H1 (cell line): ENCODE data around the gene CDCA3. TPM values are rescaled to one million over a fixed set of nuclear protein-coding genes. Genes with fewer than 3 reads are reported as not detected.

Experiments used
- CTCF ChIA-PET: fragments of 300-600 bp; sonication (Branson Sonifier 250); formaldehyde crosslinking; loops from one replicate; lab custom pipeline; 2021; ENCODE audit not compliant: partially characterized antibody; lab: Charles Lee
- POLR2A ChIA-PET: fragments of 300-600 bp; sonication (Branson Sonifier 250); formaldehyde crosslinking; loops from one replicate; lab custom pipeline; 2021; ENCODE audit warnings: inconsistent platforms; ENCODE audit not compliant: partially characterized antibody; lab: Charles Lee
- DNase-seq, 2 experiments: peaks; one replicate each; pipeline versions ENCODE4 v3.0.0 to v3.0.0-alpha.2; 2010 to 2022; ENCODE audit warnings: low spot score in 2 of 2, low read depth in 1 of 2, mixed read lengths in 1 of 2
- FAIRE-seq: peaks from 2 replicates; lab custom pipeline; 2011; peaks lifted over from hg19 to GRCh38; lab: Jason Lieb, UNC
- H2AFZ ChIP-seq: 2 replicates; pipeline ENCODE4 v1.8.1; 2012; ENCODE audit warnings: low read length, inconsistent platforms
- H2AK5ac ChIP-seq: 2 replicates; pipeline ENCODE4 v1.6.1; 2013; ENCODE audit warnings: low read depth, low read length
- H2BK120ac ChIP-seq: replicated peaks from 2 replicates; pipeline ENCODE3; 2013; ENCODE audit warnings: low read depth, low read length, inconsistent platforms
- H2BK12ac ChIP-seq: 2 replicates; pipeline ENCODE4 v1.6.1; 2013; ENCODE audit warnings: low read depth, low read length
- H2BK15ac ChIP-seq: 2 replicates; pipeline ENCODE4 v1.6.1; 2013; ENCODE audit warnings: low read length
- H2BK20ac ChIP-seq: 2 replicates; pipeline ENCODE4 v1.6.1; 2013; ENCODE audit warnings: low read length
- H2BK5ac ChIP-seq: 2 replicates; pipeline ENCODE4 v1.6.1; 2013; ENCODE audit warnings: low read depth, low read length
- H3K14ac ChIP-seq: 2 replicates; pipeline ENCODE4 v1.6.1; 2013; ENCODE audit warnings: inconsistent platforms; ENCODE audit not compliant: insufficient read length
- H3K18ac ChIP-seq: 2 replicates; pipeline ENCODE4 v1.6.1; 2013; ENCODE audit warnings: low read length; ENCODE audit errors: extremely low read depth
- H3K23ac ChIP-seq: 2 replicates; pipeline ENCODE4 v1.6.1; 2013; ENCODE audit warnings: inconsistent platforms; ENCODE audit not compliant: insufficient read length
- H3K23me2 ChIP-seq: 2 replicates; pipeline ENCODE4 v1.6.1; 2013; ENCODE audit warnings: low read depth, low read length
- H3K27ac ChIP-seq: 2 replicates; pipeline ENCODE4 v1.6.1; 2011; ENCODE audit warnings: low read depth, low read length, inconsistent platforms
- H3K27me3 ChIP-seq, 4 experiments: replicated peaks in 1 of 4; 1 replicate in 1 of 4; 2 replicates in 3 of 4; pipeline versions ENCODE4 v1.6.1 to v1.8.1; 2011 to 2013; ENCODE audit warnings: low read length in 3 of 4, mild to moderate bottlenecking in 3 of 4, inconsistent platforms in 2 of 4, mixed read lengths in 2 of 4, moderate library complexity in 1 of 4; ENCODE audit not compliant: control insufficient read depth in 3 of 4, insufficient read depth in 3 of 4; ENCODE audit errors: extremely low read depth in 1 of 4
- H3K36me3 ChIP-seq, 4 experiments: 2 replicates each; pipeline versions ENCODE4 v1.6.1 to v1.8.1; 2011 to 2013; ENCODE audit warnings: mild to moderate bottlenecking in 4 of 4, low read length in 3 of 4, moderate library complexity in 2 of 4, control low read depth in 1 of 4, inconsistent platforms in 1 of 4; ENCODE audit not compliant: insufficient read depth in 4 of 4, control insufficient read depth in 2 of 4
- H3K4ac ChIP-seq: replicated peaks from 2 replicates; pipeline ENCODE3; 2013; ENCODE audit warnings: low read length, low read depth, mixed read lengths, inconsistent platforms; ENCODE audit not compliant: insufficient read length
- H3K4me1 ChIP-seq, 4 experiments: replicated peaks in 1 of 4; 1 replicate in 1 of 4; 2 replicates in 3 of 4; pipeline versions ENCODE4 v1.6.1 to v1.8.1; 2011 to 2013; ENCODE audit warnings: low read length in 3 of 4, inconsistent platforms in 2 of 4, mixed read lengths in 1 of 4; ENCODE audit not compliant: insufficient read depth in 4 of 4, control insufficient read depth in 3 of 4
- H3K4me2 ChIP-seq, 2 experiments: 2 replicates each; pipeline versions ENCODE4 v1.6.1 to v1.8.1; 2011 to 2013; ENCODE audit warnings: low read depth in 2 of 2, low read length in 2 of 2, control low read depth in 1 of 2, inconsistent platforms in 1 of 2, mild to moderate bottlenecking in 1 of 2; ENCODE audit not compliant: insufficient read depth in 1 of 2
- H3K4me3 ChIP-seq, 4 experiments: fragments of 200-600, 300-600 bp in 1 of 4; sonication (generic), shearing (Covaris generic), sonication (Bioruptor Twin) in 1 of 4; 2 replicates each; pipeline versions ENCODE4 v1.5.1 to v1.8.1; 2011 to 2016; ENCODE audit warnings: low read length in 4 of 4, low read depth in 3 of 4, control low read depth in 2 of 4, inconsistent platforms in 2 of 4, mild to moderate bottlenecking in 2 of 4, mixed read lengths in 1 of 4, moderate library complexity in 1 of 4; ENCODE audit not compliant: insufficient read depth in 2 of 4; ENCODE audit errors: extremely low read depth in 1 of 4
- H3K56ac ChIP-seq: replicated peaks from 2 replicates; pipeline ENCODE3; 2013; ENCODE audit warnings: low read depth, mild to moderate bottlenecking, mixed read lengths, low read length, inconsistent platforms; ENCODE audit not compliant: insufficient read length
- H3K79me1 ChIP-seq: 2 replicates; pipeline ENCODE4 v1.6.1; 2013; ENCODE audit warnings: low read depth, low read length, control low read depth
- H3K79me2 ChIP-seq, 2 experiments: 2 replicates each; pipeline versions ENCODE4 v1.6.1 to v1.8.1; 2012 to 2013; ENCODE audit warnings: low read length in 2 of 2, mild to moderate bottlenecking in 2 of 2, inconsistent platforms in 1 of 2; ENCODE audit not compliant: insufficient read depth in 2 of 2, control insufficient read depth in 1 of 2
- H3K9ac ChIP-seq, 4 experiments: replicated peaks in 1 of 4; 1 replicate in 1 of 4; 2 replicates in 3 of 4; pipeline versions ENCODE4 v1.6.1 to v1.8.1; 2011 to 2013; ENCODE audit warnings: low read depth in 3 of 4, low read length in 3 of 4, control low read depth in 2 of 4, mild to moderate bottlenecking in 2 of 4, moderate library complexity in 2 of 4, inconsistent platforms in 1 of 4; ENCODE audit errors: extremely low read depth in 1 of 4
- H3K9me3 ChIP-seq, 2 experiments: 2 replicates each; pipeline versions ENCODE4 v1.6.1 to v1.8.1; 2012 to 2013; ENCODE audit warnings: mild to moderate bottlenecking in 2 of 2, moderate library complexity in 2 of 2, control low read depth in 1 of 2, inconsistent platforms in 1 of 2, low read depth in 1 of 2, low read length in 1 of 2, mixed read lengths in 1 of 2; ENCODE audit not compliant: insufficient read depth in 2 of 2
- H4K20me1 ChIP-seq, 2 experiments: replicated peaks in 1 of 2; 2 replicates each; pipeline versions ENCODE3 to v1.8.1; 2011 to 2013; ENCODE audit warnings: inconsistent platforms in 2 of 2, low read length in 2 of 2, mild to moderate bottlenecking in 1 of 2; ENCODE audit not compliant: insufficient read depth in 2 of 2, control insufficient read depth in 1 of 2
- H4K5ac ChIP-seq: 2 replicates; pipeline ENCODE4 v1.6.1; 2013; ENCODE audit warnings: low read length, low read depth, mixed read lengths, inconsistent platforms; ENCODE audit not compliant: insufficient read length
- H4K8ac ChIP-seq: 2 replicates; pipeline ENCODE4 v1.8.0; 2013; ENCODE audit warnings: mild to moderate bottlenecking, moderate library complexity, low read length, inconsistent platforms; ENCODE audit not compliant: insufficient read depth; ENCODE audit errors: extremely low read depth
- H4K91ac ChIP-seq: replicated peaks from 2 replicates; pipeline ENCODE3; 2013; ENCODE audit warnings: low read length, mixed read lengths, inconsistent platforms; ENCODE audit not compliant: insufficient read length
- ASH2L ChIP-seq: fragments of 200-600, 300-600 bp; sonication (generic); IDR thresholded peaks from one replicate; pipeline ENCODE4 v1.7.1; 2017; ENCODE audit warnings: low read length
- ATF2 ChIP-seq: IDR thresholded peaks from 2 replicates; pipeline ENCODE4 v1.6.1; 2012; ENCODE audit warnings: low read length, inconsistent platforms
- CHD2 ChIP-seq: IDR thresholded peaks from 2 replicates; pipeline ENCODE4 v1.6.1; 2012; ENCODE audit warnings: low read length, improper control_type of control experiment
- KDM5A ChIP-seq: fragments of 200-600 bp; IDR thresholded peaks from 2 replicates; pipeline ENCODE4 v1.7.1; 2012; ENCODE audit warnings: mild to moderate bottlenecking, low read length, inconsistent platforms, mixed read lengths
- POU5F1 ChIP-seq: IDR thresholded peaks from 2 replicates; pipeline ENCODE4 v1.6.1; 2011; ENCODE audit warnings: low read depth, mild to moderate bottlenecking, low read length, moderate library complexity
- SP2 ChIP-seq: IDR thresholded peaks from 2 replicates; pipeline ENCODE4 v1.6.1; 2012; ENCODE audit warnings: mild to moderate bottlenecking, low read length, inconsistent platforms
- TAF1 ChIP-seq: IDR thresholded peaks from 2 replicates; pipeline ENCODE4 v1.6.1; 2011; ENCODE audit warnings: mild to moderate bottlenecking, low read depth, low read length
- ZNF274 ChIP-seq: IDR thresholded peaks from 2 replicates; pipeline ENCODE4 v1.7.0; 2012; ENCODE audit warnings: low read length, borderline replicate concordance; ENCODE audit errors: extremely low read depth
- WGBS, 2 experiments: shearing (Covaris generic) in 1 of 2; methylation state at CpG; one replicate each; pipeline versions ENCODE4 v1.1.6 to v1.1.7; 2013 to 2015; ENCODE audit warnings: low lambda C conversion rate in 2 of 2, mixed read lengths in 2 of 2, inconsistent platforms in 1 of 2, low coverage in 1 of 2, missing lambda C conversion rate in 1 of 2; ENCODE audit not compliant: insufficient replicate concordance in 2 of 2, insufficient coverage in 1 of 2, insufficient read length in 1 of 2; ENCODE audit errors: extremely low coverage in 1 of 2, missing lambda C conversion rate in 1 of 2; 5-methylcytosine and 5-hydroxymethylcytosine counted together
- polyA plus RNA-seq, 7 experiments: library from polyadenylated mRNA; depleted of rRNA in 3 of 7; stranded (reverse) in 5 of 7; unstranded in 2 of 7; fragments of >200 nt in 5 of 7; fragments of 200-250 nt in 2 of 7; gene quantifications; 1 replicate in 5 of 7; 2 replicates in 1 of 7; 4 replicates in 1 of 7; pipeline versions ENCODE4 v1.2.1 to v1.2.3, GENCODE V29; 2011 to 2013; ENCODE audit warnings: missing spikeins in 2 of 7, mixed read lengths in 2 of 7
- total RNA-seq: library from RNA; stranded (reverse); fragmentation: NEBNext Ultra II Directional; extraction: Animal tissue kit (Norgen Biotek cat#: 25700); gene quantifications from 2 replicates; pipeline ENCODE4 v1.2.1, GENCODE V29; 2021

CDCA3 gene
- total and polyA plus RNA-seq, 2 of the 8 experiments (the other 6 are each of a cell fraction or from before 2014, with no cell fraction given) = 47.7 to 71.2 TPM

- CTCF ChIA-PET = interaction anchor here (0.8 to 23.7 kb wide), 20 partner anchors 8 to 270 kb away, joined by 3 to 532 read pairs (median 4); partner anchors contain the start of genes CD4, CDCA3, GNB3 and LAG3
- no peak overlapping the region for H3K4me2 ChIP-seq
- H4K8ac ChIP-seq = no peak overlapping the region
- H3K23me2 ChIP-seq = peaks cover 6% of the 10 kb centered on the region; the same call in 1 of the 2 replicates
- no peak overlapping the region for H2BK12ac ChIP-seq
- DNase-seq (no peak), FAIRE-seq (no peak)
- POLR2A ChIA-PET = interaction anchor here (0.8 to 27.1 kb wide), 11 partner anchors 12 to 299 kb away, joined by 3 to 588 read pairs (median 10); partner anchors contain the start of genes C12orf57, CDCA3, GAPDH and GNB3
- no peak overlapping the region for H2BK20ac ChIP-seq
- no peak overlapping the region for H3K9ac ChIP-seq
- no peak overlapping the region for H3K14ac ChIP-seq
- H3K4ac ChIP-seq = no peak overlapping the region
- no peak overlapping the region for H3K56ac ChIP-seq
- peaks cover 4% of the 10 kb centered on the region for H3K79me1 ChIP-seq
- H2BK5ac ChIP-seq = peak overlapping the region; percentile 16; the same call in 1 of the 2 replicates
- no peak overlapping the region for H4K5ac ChIP-seq
- H2BK15ac ChIP-seq = no peak overlapping the region
- H3K18ac ChIP-seq = no peak overlapping the region
- H2AFZ ChIP-seq = no peak overlapping the region
- H4K91ac ChIP-seq = no peak overlapping the region
- H3K36me3 ChIP-seq = peaks cover 22 to 57% (median 47%) of the 10 kb centered on the region in 4 experiments
- TF ChIP-seq SP2 (no peak), ATF2 (no peak), CHD2 (no peak), ASH2L (no peak), KDM5A (no peak), TAF1 (no peak), ZNF274 (no peak), POU5F1 (no peak)
- H3K79me2 ChIP-seq = peaks cover 0 to 9% of the 10 kb centered on the region in 2 experiments; a peak in 1 of 4 replicates
- H2BK120ac ChIP-seq = no peak overlapping the region
- peaks cover 2 to 7% of the 10 kb centered on the region in 2 experiments for H4K20me1 ChIP-seq
- WGBS, 2 experiments = 93% methylated on average over 6 of the region's 6 CpGs; no CpG with 5 or more reads in 1 of the 2 experiments
- H3K4me3 ChIP-seq = no peak overlapping the region
- no peak overlapping the region for H3K27ac ChIP-seq
- no peak overlapping the region for H2AK5ac ChIP-seq
- no peak overlapping the region for H3K23ac ChIP-seq
- no peaks in the 10 kb centered on the region for H3K9me3 ChIP-seq
- H3K27me3 ChIP-seq = no peaks in the 10 kb centered on the region
- peaks cover 0 to 8% (median 4%) of the 10 kb centered on the region in 4 experiments; a peak in 5 of 7 replicates for H3K4me1 ChIP-seq
Measured at GRCh38 chr12:6833189-6833890, 17.7 kb downstream of the CDCA3 start.
